IMR-90 (cell line): ENCODE measurements around the gene LYRM4. TPM values are rescaled to one million over a fixed set of nuclear protein-coding genes. Genes with fewer than 3 reads are reported as not detected.

Source experiments
- ATAC-seq: fragments of 200-7000 bp; cut with Tn5 transposase; 2 replicates; pipeline ENCODE4 v1.9.1; 2020; ENCODE audit warnings: low read depth, mild to moderate bottlenecking, moderate library complexity
- BruUV-seq: library from RNA; stranded (reverse); fragments of 400-500 nt; replicated peaks from 2 replicates; lab custom pipeline; 2021; lab: Mats Ljungman, UMichigan
- CTCF ChIA-PET: fragments of 300-600 bp; formaldehyde crosslinking; extraction: SDS; loops from one replicate; lab custom pipeline; 2021; ENCODE audit warnings: antibody characterized with exemption; lab: Yijun Ruan, JAX
- POLR2A ChIA-PET: fragments of 300-600 bp; sonication (Branson Sonifier 250); formaldehyde crosslinking; loops from one replicate; lab custom pipeline; 2022; ENCODE audit warnings: antibody characterized with exemption; ENCODE audit not compliant: unreplicated experiment; lab: Charles Lee
- DNase-seq: peaks from one replicate; pipeline ENCODE4 v3.0.0; 2013
- H2AFZ ChIP-seq: replicated peaks from 2 replicates; pipeline ENCODE3; 2013; ENCODE audit warnings: low read length, mild to moderate bottlenecking; ENCODE audit not compliant: poor library complexity
- H2AK5ac ChIP-seq: 2 replicates; pipeline ENCODE4 v1.6.1; 2013; ENCODE audit warnings: low read depth, low read length, inconsistent platforms
- H2AK9ac ChIP-seq: replicated peaks from 2 replicates; pipeline ENCODE3; 2013; ENCODE audit warnings: mild to moderate bottlenecking, low read depth, low read length, moderate library complexity; ENCODE audit not compliant: poor library complexity
- H2BK120ac ChIP-seq: 2 replicates; pipeline ENCODE4 v1.6.1; 2013; ENCODE audit warnings: low read depth, low read length, inconsistent platforms
- H2BK15ac ChIP-seq: 3 replicates; pipeline ENCODE4 v1.6.1; 2013; ENCODE audit warnings: low read depth, low read length, inconsistent platforms
- H2BK20ac ChIP-seq: 2 replicates; pipeline ENCODE4 v1.6.1; 2013; ENCODE audit warnings: low read depth, mild to moderate bottlenecking, inconsistent platforms, low read length, moderate library complexity
- H2BK5ac ChIP-seq: 2 replicates; pipeline ENCODE4 v1.6.1; 2013; ENCODE audit warnings: mild to moderate bottlenecking, low read depth, low read length, inconsistent platforms; ENCODE audit not compliant: poor library complexity, severe bottlenecking
- H3K14ac ChIP-seq: replicated peaks from 2 replicates; pipeline ENCODE4 v1.6.1; 2013; ENCODE audit warnings: low read depth, low read length, inconsistent platforms
- H3K18ac ChIP-seq: 2 replicates; pipeline ENCODE4 v1.6.1; 2013; ENCODE audit warnings: low read depth, low read length, control low read depth
- H3K23ac ChIP-seq: 2 replicates; pipeline ENCODE4 v1.6.1; 2013; ENCODE audit warnings: low read depth, low read length, inconsistent platforms
- H3K27ac ChIP-seq: 2 replicates; pipeline ENCODE4 v1.5.1; 2013; ENCODE audit warnings: mild to moderate bottlenecking, control low read depth, low read length; ENCODE audit not compliant: insufficient read depth
- H3K27me3 ChIP-seq: 2 replicates; pipeline ENCODE4 v1.6.1; 2013; ENCODE audit warnings: low read length; ENCODE audit not compliant: control insufficient read depth, insufficient read depth
- H3K36me3 ChIP-seq: 2 replicates; pipeline ENCODE4 v1.6.1; 2013; ENCODE audit warnings: low read length, mixed read lengths; ENCODE audit not compliant: control insufficient read depth, insufficient read depth
- H3K4ac ChIP-seq: 2 replicates; pipeline ENCODE4 v1.6.1; 2013; ENCODE audit warnings: low read depth, low read length, inconsistent platforms
- H3K4me1 ChIP-seq: 2 replicates; pipeline ENCODE4 v1.6.1; 2013; ENCODE audit warnings: low read length, mixed read lengths; ENCODE audit not compliant: control insufficient read depth, insufficient read depth
- H3K4me2 ChIP-seq: 2 replicates; pipeline ENCODE4 v1.6.1; 2013; ENCODE audit warnings: low read depth, mild to moderate bottlenecking, control low read depth, low read length, moderate library complexity
- H3K4me3 ChIP-seq: 2 replicates; pipeline ENCODE4 v1.5.1; 2013; ENCODE audit warnings: low read depth, mild to moderate bottlenecking, control low read depth, low read length, moderate library complexity; ENCODE audit not compliant: insufficient read depth
- H3K56ac ChIP-seq: 2 replicates; pipeline ENCODE4 v1.6.1; 2013; ENCODE audit warnings: low read length, inconsistent platforms; ENCODE audit not compliant: insufficient read depth; ENCODE audit errors: extremely low read depth
- H3K79me1 ChIP-seq, 2 experiments: 2 replicates each; pipeline ENCODE4 v1.6.1; 2013; ENCODE audit warnings: low read length in 2 of 2, inconsistent platforms in 1 of 2, low read depth in 1 of 2
- H3K9ac ChIP-seq: 2 replicates; pipeline ENCODE4 v1.6.1; 2013; ENCODE audit warnings: low read depth, low read length, control low read depth
- H3K9me1 ChIP-seq: 2 replicates; pipeline ENCODE4 v1.6.1; 2013; ENCODE audit warnings: low read length, inconsistent platforms; ENCODE audit not compliant: insufficient read depth
- H3K9me3 ChIP-seq: 2 replicates; pipeline ENCODE4 v1.6.1; 2013; ENCODE audit warnings: low read length; ENCODE audit not compliant: control insufficient read depth, insufficient read depth
- H4K20me1 ChIP-seq: 2 replicates; pipeline ENCODE4 v1.6.1; 2013; ENCODE audit warnings: low read length, inconsistent platforms; ENCODE audit not compliant: insufficient read depth
- H4K5ac ChIP-seq: 2 replicates; pipeline ENCODE4 v1.6.1; 2013; ENCODE audit warnings: mild to moderate bottlenecking, low read depth, low read length, control low read depth
- H4K8ac ChIP-seq, 2 experiments: 2 replicates each; pipeline ENCODE4 v1.6.1; 2013; ENCODE audit warnings: low read depth in 2 of 2, low read length in 2 of 2, control low read depth in 1 of 2, inconsistent platforms in 1 of 2
- H4K91ac ChIP-seq: 2 replicates; pipeline ENCODE4 v1.6.1; 2013; ENCODE audit warnings: low read depth, low read length, inconsistent platforms; ENCODE audit not compliant: insufficient read depth
- BHLHE40 ChIP-seq: fragments of 150-350 bp; IDR thresholded peaks from 2 replicates; pipeline ENCODE4 v1.6.1; 2016; ENCODE audit warnings: mild to moderate bottlenecking, low read depth, low read length
- CEBPB ChIP-seq: IDR thresholded peaks from 2 replicates; pipeline ENCODE4 v1.6.1; 2012; ENCODE audit warnings: low read depth, low read length, improper control_type of control experiment
- CHD1 ChIP-seq: IDR thresholded peaks from 2 replicates; pipeline ENCODE4 v1.6.1; 2012; ENCODE audit warnings: low read depth, low read length, improper control_type of control experiment
- FOS ChIP-seq: fragments of 150-350 bp; IDR thresholded peaks from 2 replicates; pipeline ENCODE4 v1.6.1; 2016; ENCODE audit warnings: low read depth, low read length
- MAFK ChIP-seq: IDR thresholded peaks from 2 replicates; pipeline ENCODE4 v1.6.1; 2012; ENCODE audit warnings: low read depth, low read length, improper control_type of control experiment
- MXI1 ChIP-seq: IDR thresholded peaks from 2 replicates; pipeline ENCODE4 v1.6.1; 2012; ENCODE audit warnings: low read depth, mild to moderate bottlenecking, low read length, moderate library complexity, borderline replicate concordance
- NFE2L2 ChIP-seq: fragments of 150-350 bp; IDR thresholded peaks from 2 replicates; pipeline ENCODE4 v1.6.1; 2016; ENCODE audit warnings: low read depth, mild to moderate bottlenecking, low read length
- POLR2A ChIP-seq: IDR thresholded peaks from 2 replicates; pipeline ENCODE4 v1.6.1; 2012; ENCODE audit warnings: mild to moderate bottlenecking, low read depth, low read length
- RAD21 ChIP-seq: IDR thresholded peaks from 2 replicates; pipeline ENCODE4 v1.6.1; 2012; ENCODE audit warnings: low read length, improper control_type of control experiment
- RCOR1 ChIP-seq: IDR thresholded peaks from 2 replicates; pipeline ENCODE4 v1.6.1; 2012; ENCODE audit warnings: mild to moderate bottlenecking, low read length, improper control_type of control experiment; ENCODE audit not compliant: insufficient replicate concordance
- RFX5 ChIP-seq: IDR thresholded peaks from 2 replicates; pipeline ENCODE4 v1.8.0; 2012; ENCODE audit warnings: low read depth, mild to moderate bottlenecking, low read length, moderate library complexity
- WGBS, 2 experiments: methylation state at CpG; one replicate each; pipeline versions ENCODE4 v1.1.5 to v1.1.7; 2013; ENCODE audit warnings: missing lambda C conversion rate in 2 of 2; ENCODE audit not compliant: insufficient read length in 1 of 2; ENCODE audit errors: extremely low coverage in 2 of 2; 5-methylcytosine and 5-hydroxymethylcytosine counted together
- dilution Hi-C: fragments of 300-500 bp; cut with HindIII; formaldehyde crosslinking; loops from one replicate; pipeline ENCODE4 v1.14.3; 2018; ENCODE audit warnings: low sequenced_read_pairs; ENCODE audit not compliant: unreplicated experiment
- in situ Hi-C: fragments of 300-500 bp; cut with MboI; formaldehyde crosslinking; loops from 3 replicates; pipeline ENCODE4 v1.14.3; 2019; ENCODE audit warnings: low sequenced_read_pairs, inconsistent platforms, mixed read lengths
- intact Hi-C: fragments of 100-400 bp; cut with micrococcal nuclease; formaldehyde crosslinking; loops from 2 replicates; pipeline ENCODE4 v1.10.0; 2022
- polyA plus RNA-seq, 3 experiments: library from polyadenylated mRNA; depleted of rRNA; stranded (reverse); fragments of >200 nt; gene quantifications; 2 replicates each; pipeline ENCODE4 v1.2.3, GENCODE V29; 2012; ENCODE audit warnings: low replicate concordance in 1 of 3
- total RNA-seq: library from RNA; depleted of rRNA; stranded (reverse); fragments of >200 nt; gene quantifications from 2 replicates; pipeline ENCODE4 v1.2.3, GENCODE V29; 2012
- TF ChIP-seq, protein P1 (sequence below): fragments of 150-350 bp; IDR thresholded peaks from 2 replicates; pipeline ENCODE4 v1.6.1; 2016; ENCODE audit warnings: low read depth, mild to moderate bottlenecking, low read length, moderate library complexity, borderline replicate concordance
- TF ChIP-seq, protein P2 (sequence below): fragments of 150-350 bp; IDR thresholded peaks from 2 replicates; pipeline ENCODE4 v1.6.1; 2017; ENCODE audit warnings: mild to moderate bottlenecking, antibody characterized with exemption, low read length, low read depth

LYRM4 gene
- total and polyA plus RNA-seq, 2 of the 4 experiments (the other 2 are of a cell fraction): 11.5 to 26.6 TPM

DNA sequence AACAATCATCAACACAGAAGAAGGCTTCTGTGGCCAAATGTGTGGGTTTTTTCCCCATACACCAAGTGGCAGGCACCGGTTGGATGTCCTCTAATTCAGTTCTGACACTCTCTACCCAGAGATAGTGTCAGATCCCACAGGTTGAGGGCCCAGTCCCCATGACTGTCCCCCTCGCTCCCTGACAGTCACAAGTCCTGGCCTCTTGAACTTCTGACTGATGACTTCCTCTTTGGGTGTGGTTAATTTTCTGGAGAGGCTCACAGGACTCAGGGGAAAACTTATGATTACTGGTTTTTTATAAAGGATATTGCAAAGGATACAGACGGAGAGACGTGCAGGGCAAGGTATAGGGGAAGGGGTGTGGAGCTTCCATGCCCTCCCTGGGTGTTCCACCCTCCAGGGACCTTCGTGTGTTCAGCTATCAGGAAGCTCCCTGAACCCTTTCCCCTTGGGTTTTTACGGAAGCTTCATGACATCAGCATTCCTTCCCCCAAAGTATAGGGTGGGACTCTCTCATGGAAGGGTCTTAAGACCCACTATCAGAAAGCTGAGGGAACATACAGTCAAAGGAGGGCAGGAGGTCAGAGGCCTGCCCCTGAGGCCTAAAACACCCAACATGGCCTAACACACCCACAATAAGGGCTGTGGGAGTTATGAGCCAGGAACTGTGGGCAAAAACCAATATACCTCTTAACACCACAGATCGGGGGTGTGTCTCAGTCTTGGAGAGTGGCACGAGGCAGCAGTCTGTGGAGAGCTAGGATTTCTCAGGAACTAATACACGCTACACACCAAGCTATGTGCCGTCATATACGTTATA lies 33.9 kb upstream of the LYRM4 start:
- ChIA-PET POLR2A (no interaction called here), CTCF (interaction anchor here (0.9 kb wide), 1 partner anchor 78 kb away, joined by 3 read pairs; no protein-coding TSS in a partner anchor)
- WGBS, 2 experiments: no CpG with 5 or more reads among the region's 11 CpGs

More for the DNA sequence above, 33.9 kb upstream of the LYRM4 start:
- no peak overlapping the region for H4K91ac ChIP-seq
- no peaks in the 10 kb centered on the region for H3K9me3 ChIP-seq
- H3K4ac ChIP-seq: no peak overlapping the region
- BruUV-seq: no TSS peak
- H3K18ac ChIP-seq: no peak overlapping the region
- no peak overlapping the region for H2BK20ac ChIP-seq
- no peak overlapping the region for H3K9ac ChIP-seq
- no peak overlapping the region for H3K23ac ChIP-seq
- no peak overlapping the region for H2AK9ac ChIP-seq
- no peak overlapping the region for H2AK5ac ChIP-seq
- peaks cover 10% of the 10 kb centered on the region; the same call in 1 of the 2 replicates for H3K9me1 ChIP-seq
- H2AFZ ChIP-seq: no peak overlapping the region
- H3K14ac ChIP-seq: no peak overlapping the region
- H4K5ac ChIP-seq: no peak overlapping the region
- TF ChIP-seq BHLHE40 (no peak), CHD1 (no peak), NFE2L2 (no peak), RFX5 (no peak), FOS (no peak), RCOR1 (no peak), CEBPB (no peak), MXI1 (no peak), RAD21 (no peak), POLR2A (no peak), MAFK (no peak)
- TF ChIP-seq, protein P1, sequence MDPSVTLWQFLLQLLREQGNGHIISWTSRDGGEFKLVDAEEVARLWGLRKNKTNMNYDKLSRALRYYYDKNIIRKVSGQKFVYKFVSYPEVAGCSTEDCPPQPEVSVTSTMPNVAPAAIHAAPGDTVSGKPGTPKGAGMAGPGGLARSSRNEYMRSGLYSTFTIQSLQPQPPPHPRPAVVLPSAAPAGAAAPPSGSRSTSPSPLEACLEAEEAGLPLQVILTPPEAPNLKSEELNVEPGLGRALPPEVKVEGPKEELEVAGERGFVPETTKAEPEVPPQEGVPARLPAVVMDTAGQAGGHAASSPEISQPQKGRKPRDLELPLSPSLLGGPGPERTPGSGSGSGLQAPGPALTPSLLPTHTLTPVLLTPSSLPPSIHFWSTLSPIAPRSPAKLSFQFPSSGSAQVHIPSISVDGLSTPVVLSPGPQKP: no peak
- TF ChIP-seq, protein P2, sequence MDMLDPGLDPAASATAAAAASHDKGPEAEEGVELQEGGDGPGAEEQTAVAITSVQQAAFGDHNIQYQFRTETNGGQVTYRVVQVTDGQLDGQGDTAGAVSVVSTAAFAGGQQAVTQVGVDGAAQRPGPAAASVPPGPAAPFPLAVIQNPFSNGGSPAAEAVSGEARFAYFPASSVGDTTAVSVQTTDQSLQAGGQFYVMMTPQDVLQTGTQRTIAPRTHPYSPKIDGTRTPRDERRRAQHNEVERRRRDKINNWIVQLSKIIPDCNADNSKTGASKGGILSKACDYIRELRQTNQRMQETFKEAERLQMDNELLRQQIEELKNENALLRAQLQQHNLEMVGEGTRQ: no peak
- no peaks in the 10 kb centered on the region for H3K27me3 ChIP-seq
- in situ Hi-C loops (no loop called here), dilution Hi-C loops (no loop called here), intact Hi-C loops (no loop called here)
- no peak overlapping the region for H2BK5ac ChIP-seq
- H2BK120ac ChIP-seq: no peak overlapping the region
- H4K20me1 ChIP-seq: peaks cover 13% of the 10 kb centered on the region; the same call in 1 of the 2 replicates
- no peaks in the 10 kb centered on the region for H3K36me3 ChIP-seq
- H3K4me1 ChIP-seq: peaks cover 2% of the 10 kb centered on the region; the same call in 1 of the 2 replicates
- DNase-seq (no peak), ATAC-seq (no peak)
- H3K27ac ChIP-seq: no peak overlapping the region
- no peak overlapping the region for H3K56ac ChIP-seq
- peaks cover 17 to 27% of the 10 kb centered on the region in 2 experiments for H3K79me1 ChIP-seq
- no peak overlapping the region for H4K8ac ChIP-seq
- H3K4me2 ChIP-seq: no peak overlapping the region
- H2BK15ac ChIP-seq: no peak overlapping the region
- no peak overlapping the region for H3K4me3 ChIP-seq
